Keratinocyte (primary cell): Measurements from ENCODE around the gene FAM107B. TPM values are rescaled to one million over a fixed set of nuclear protein-coding genes. Genes with fewer than 3 reads are reported as not detected.

Experiments
- DNase-seq: peaks from one replicate; pipeline ENCODE4 v3.0.0-alpha.2; 2011; ENCODE audit warnings: low read depth, missing footprints, low spot score
- FAIRE-seq: peaks from 2 replicates; lab custom pipeline; 2011; peaks lifted over from hg19 to GRCh38; lab: Jason Lieb, UNC
- H2AFZ ChIP-seq: 2 replicates; pipeline ENCODE4 v1.6.0; 2012; ENCODE audit warnings: low read length, control low read depth, inconsistent platforms; ENCODE audit not compliant: control insufficient read depth
- H3K27ac ChIP-seq: 2 replicates; pipeline ENCODE4 v1.5.1; 2011; ENCODE audit warnings: low read length; ENCODE audit not compliant: control insufficient read depth, insufficient read depth
- H3K27me3 ChIP-seq: 3 replicates; pipeline ENCODE4 v1.6.0; 2011; ENCODE audit warnings: low read length; ENCODE audit not compliant: control insufficient read depth, insufficient read depth; ENCODE audit errors: extremely low read depth
- H3K36me3 ChIP-seq, 2 experiments: 2 replicates in 1 of 2; 3 replicates in 1 of 2; pipeline ENCODE4 v1.5.1; 2011; ENCODE audit warnings: low read length in 2 of 2, mild to moderate bottlenecking in 1 of 2; ENCODE audit not compliant: control insufficient read depth in 2 of 2, insufficient read depth in 2 of 2; ENCODE audit errors: extremely low read depth in 1 of 2
- H3K4me1 ChIP-seq: 3 replicates; pipeline ENCODE4 v1.5.1; 2011; ENCODE audit warnings: low read length; ENCODE audit not compliant: control insufficient read depth, insufficient read depth; ENCODE audit errors: extremely low read depth
- H3K4me2 ChIP-seq: 3 replicates; pipeline ENCODE4 v1.6.0; 2011; ENCODE audit warnings: low read depth, low read length; ENCODE audit not compliant: control insufficient read depth, insufficient read depth; ENCODE audit errors: extremely low read depth
- H3K4me3 ChIP-seq, 3 experiments: fragments of 200-600 bp in 1 of 3; sonication (generic) in 1 of 3; 2 replicates in 2 of 3; 3 replicates in 1 of 3; pipeline ENCODE4 v1.5.1; 2011 to 2016; ENCODE audit warnings: low read length in 3 of 3, mild to moderate bottlenecking in 3 of 3, control low read depth in 2 of 3, inconsistent platforms in 1 of 3, low read depth in 1 of 3, mixed read lengths in 1 of 3, mixed run types in 1 of 3, moderate library complexity in 1 of 3; ENCODE audit not compliant: control insufficient read depth in 2 of 3, insufficient read depth in 2 of 3; ENCODE audit errors: extremely low read depth in 1 of 3
- H3K79me2 ChIP-seq: 2 replicates; pipeline ENCODE4 v1.6.0; 2012; ENCODE audit warnings: low read length; ENCODE audit not compliant: control insufficient read depth, insufficient read depth
- H3K9ac ChIP-seq: 3 replicates; pipeline ENCODE4 v1.6.0; 2011; ENCODE audit warnings: low read length; ENCODE audit not compliant: control insufficient read depth, insufficient read depth; ENCODE audit errors: extremely low read depth
- H3K9me1 ChIP-seq: 3 replicates; pipeline ENCODE4 v1.6.0; 2011; ENCODE audit warnings: low read length; ENCODE audit not compliant: control insufficient read depth, insufficient read depth; ENCODE audit errors: extremely low read depth
- H3K9me3 ChIP-seq: 2 replicates; pipeline ENCODE4 v1.5.1; 2012; ENCODE audit warnings: low read depth, low read length; ENCODE audit not compliant: control insufficient read depth
- H4K20me1 ChIP-seq: 3 replicates; pipeline ENCODE4 v1.6.0; 2011; ENCODE audit warnings: low read length; ENCODE audit not compliant: control insufficient read depth, insufficient read depth; ENCODE audit errors: extremely low read depth
- CTCF ChIP-seq, 3 experiments: IDR thresholded peaks in 1 of 3; conservative IDR thresholded peaks in 1 of 3; optimal IDR thresholded peaks in 1 of 3; 2 replicates in 2 of 3; 3 replicates in 1 of 3; pipeline versions ENCODE3 to v1.5.1; 2011; ENCODE audit warnings: low read length in 3 of 3, mild to moderate bottlenecking in 3 of 3, moderate library complexity in 2 of 3, control low read depth in 1 of 3, inconsistent platforms in 1 of 3; ENCODE audit not compliant: insufficient read depth in 2 of 3; ENCODE audit errors: extremely low read depth in 1 of 3
- EZH2 ChIP-seq: IDR thresholded peaks from one replicate; pipeline ENCODE4 v1.6.1; 2012; ENCODE audit warnings: inconsistent platforms, mild to moderate bottlenecking, low read length, moderate library complexity
- dilution Hi-C: fragments of 300-500 bp; cut with MboI; formaldehyde crosslinking; loops from one replicate; pipeline ENCODE4 v1.7.0; 2020; ENCODE audit warnings: low sequenced_read_pairs; ENCODE audit not compliant: extremely low pct_ligation_motif_present
- polyA plus RNA-seq, 5 experiments: library from polyadenylated mRNA; depleted of rRNA in 3 of 5; stranded (reverse) in 3 of 5; stranded (forward) in 1 of 5; unstranded in 1 of 5; fragments of >200 nt; gene quantifications; 1 replicate in 1 of 5; 2 replicates in 3 of 5; 3 replicates in 1 of 5; pipeline versions ENCODE4 v1.2.1 to v1.2.3, GENCODE V29; 2011 to 2012; ENCODE audit warnings: missing spikeins in 2 of 5, low read depth in 1 of 5, low replicate concordance in 1 of 5

Gene FAM107B
- polyA plus RNA-seq, 1 donor (not counting 4 experiments of a cell fraction or from before 2014, with no cell fraction given): 8.7 TPM

GRCh38 chr10:14779001-14779651, 4.4 kb upstream of the FAM107B start:
- Histone ChIP-seq H3K27ac (no peak overlapping the region), H3K79me2 (no peaks in the 10 kb centered on the region), H3K4me2 (no peak overlapping the region), H2AFZ (no peak overlapping the region), H3K9ac (no peak overlapping the region), H3K4me1 (peaks cover 9% of the 10 kb centered on the region), H4K20me1 (no peaks in the 10 kb centered on the region), H3K9me1 (no peaks in the 10 kb centered on the region), H3K4me3 (no peak overlapping the region), H3K9me3 (no peaks in the 10 kb centered on the region), H3K36me3 (no peaks in the 10 kb centered on the region), H3K27me3 (peaks cover 2% of the 10 kb centered on the region)
- FAIRE-seq (no peak), DNase-seq (no peak)
- dilution Hi-C loops: no loop called here
- TF ChIP-seq EZH2 (no peak), CTCF (optimal IDR thresholded peaks at IDR 0.05 in 1 of 3, IDR thresholded peaks at IDR 0.05 in 1 of 3, conservative IDR thresholded peaks at IDR 0.05 in 1 of 3; ENCODE audit: extremely low read depth in 1 of 3, insufficient read depth in 2 of 3, low read length in 3 of 3) (no peak)

- Histone ChIP-seq H3K9me1 (no peaks in the 10 kb centered on the region), H3K4me2 (no peak overlapping the region), H3K4me1 (no peaks in the 10 kb centered on the region), H3K4me3 (no peak overlapping the region), H3K27ac (no peak overlapping the region), H3K9me3 (no peaks in the 10 kb centered on the region), H3K36me3 (no peaks in the 10 kb centered on the region), H2AFZ (no peak overlapping the region), H4K20me1 (no peaks in the 10 kb centered on the region), H3K27me3 (peaks cover 3% of the 10 kb centered on the region), H3K9ac (no peak overlapping the region), H3K79me2 (no peaks in the 10 kb centered on the region)
- FAIRE-seq (no peak), DNase-seq (no peak)
- dilution Hi-C loops: no loop called here
- TF ChIP-seq CTCF (optimal IDR thresholded peaks at IDR 0.05 in 1 of 3, IDR thresholded peaks at IDR 0.05 in 1 of 3, conservative IDR thresholded peaks at IDR 0.05 in 1 of 3; ENCODE audit: extremely low read depth in 1 of 3, insufficient read depth in 2 of 3, low read length in 3 of 3): no peak
- TF ChIP-seq EZH2: no peak
Observed at GRCh38 chr10:14776546-14776945, 1.8 kb upstream of the FAM107B start.
